Measurements from ENCODE around the gene PRAMEF17. TPM values are rescaled to one million over a fixed set of nuclear protein-coding genes. Genes with fewer than 3 reads are reported as not detected.

PRAMEF17 gene
- not detected in 5 replicates for total RNA-seq (2022; extraction: Qiagen RNA extraction; ENCODE audit: low read depth)

GRCh38 chr1:13389332-13389731 is at the start of gene PRAMEF17:
Gene PRAMEF17, plus strand, starts transcription at chr1:13389632. Its CDS starts 26 bp downstream, at chr1:13389658.

GRCh38 chr1:13347034-13347433 is 42.4 kb upstream of the PRAMEF17 start, which contains the start of gene PRAMEF14:
Gene PRAMEF14, minus strand, starts transcription at chr1:13347134. Its CDS starts 1,820 bp downstream, at chr1:13345314.

GRCh38 chr1:13410150-13410549 is 20.7 kb downstream of the PRAMEF17 start, which contains the start of gene PRAMEF20:
Gene PRAMEF20, plus strand, starts transcription at chr1:13410450. Its CDS starts 5,905 bp downstream, at chr1:13416355.

Other genes with a start within 250 kb of the PRAMEF17 start
- not detected in 5 replicates for gene PRAMEF26, start 233.6 kb upstream of the PRAMEF17 start, total RNA-seq (2022; extraction: Qiagen RNA extraction; ENCODE audit: low read depth)
- not detected in 5 replicates for gene HNRNPCL4, start 224.0 kb upstream of the PRAMEF17 start, total RNA-seq (2022; extraction: Qiagen RNA extraction; ENCODE audit: low read depth)
- not detected in 5 replicates for gene PRAMEF9, start 217.8 kb upstream of the PRAMEF17 start, total RNA-seq (2022; extraction: Qiagen RNA extraction; ENCODE audit: low read depth)
- gene PRAMEF13, start 188.2 kb upstream of the PRAMEF17 start, total RNA-seq (2022; extraction: Qiagen RNA extraction; ENCODE audit: low read depth): not detected in 5 replicates
- not detected in 5 replicates for gene PRAMEF18, start 163.5 kb upstream of the PRAMEF17 start, total RNA-seq (2022; extraction: Qiagen RNA extraction; ENCODE audit: low read depth)
- not detected in 5 replicates for gene PRAMEF5, start 135.4 kb upstream of the PRAMEF17 start, total RNA-seq (2022; extraction: Qiagen RNA extraction; ENCODE audit: low read depth)
- gene PRAMEF8, start 104.5 kb upstream of the PRAMEF17 start, total RNA-seq (2022; extraction: Qiagen RNA extraction; ENCODE audit: low read depth): 0.06 TPM in 1 of 5 replicates, not detected in the others
- gene PRAMEF33, start 86.1 kb upstream of the PRAMEF17 start, total RNA-seq (2022; extraction: Qiagen RNA extraction; ENCODE audit: low read depth): not detected in 5 replicates
- gene PRAMEF15, start 74.1 kb upstream of the PRAMEF17 start, total RNA-seq (2022; extraction: Qiagen RNA extraction; ENCODE audit: low read depth): not detected in 5 replicates
- gene PRAMEF14, start 42.5 kb upstream of the PRAMEF17 start, total RNA-seq (2022; extraction: Qiagen RNA extraction; ENCODE audit: low read depth): not detected in 5 replicates
- gene PRAMEF19, start 17.7 kb upstream of the PRAMEF17 start, total RNA-seq (2022; extraction: Qiagen RNA extraction; ENCODE audit: low read depth): not detected in 5 replicates
- gene PRAMEF20, start 20.8 kb downstream of the PRAMEF17 start, total RNA-seq (2022; extraction: Qiagen RNA extraction; ENCODE audit: low read depth): not detected in 5 replicates
- not detected in 5 replicates for gene LRRC38, start 124.4 kb downstream of the PRAMEF17 start, total RNA-seq (2022; extraction: Qiagen RNA extraction; ENCODE audit: low read depth)
- gene PDPN, start 194.2 kb downstream of the PRAMEF17 start, total RNA-seq (2022; extraction: Qiagen RNA extraction; ENCODE audit: low read depth): not detected in 5 replicates

Measured in A549 treated with DMSO at 1 μM for 4 hours (cell line).